Type B pancreatic cell (in vitro differentiated cells): ENCODE measurements around the gene CABLES1. TPM values are rescaled to one million over a fixed set of nuclear protein-coding genes. Genes with fewer than 3 reads are reported as not detected.
"Not testable (repeated sequence)": the region's sequence is repeated elsewhere in the genome, so short reads cannot be mapped to it uniquely, and the experiment has no call there.

Experiments
- DNase-seq: peaks from one replicate; pipeline ENCODE4 v3.0.0; 2021; ENCODE audit warnings: mixed read lengths; ENCODE audit not compliant: unreplicated experiment; ENCODE audit errors: extremely low spot score
- H3K27ac Mint-ChIP-seq: 2 replicates; pipeline ENCODE4 v1.8.0; 2021; ENCODE audit warnings: mild to moderate bottlenecking, mixed read lengths
- H3K27me3 Mint-ChIP-seq: 2 replicates; pipeline ENCODE4 v1.8.0; 2021; ENCODE audit warnings: mixed read lengths
- H3K36me3 Mint-ChIP-seq: 2 replicates; pipeline ENCODE4 v1.8.0; 2021; ENCODE audit warnings: mixed read lengths
- H3K4me1 Mint-ChIP-seq: one replicate; pipeline ENCODE4 v1.8.0; 2021; ENCODE audit warnings: mixed read lengths; ENCODE audit not compliant: unreplicated experiment
- H3K4me3 Mint-ChIP-seq: 2 replicates; pipeline ENCODE4 v1.8.0; 2021; ENCODE audit warnings: mild to moderate bottlenecking, mixed read lengths
- H3K9me3 Mint-ChIP-seq: 2 replicates; pipeline ENCODE4 v1.8.0; 2021; ENCODE audit warnings: mixed read lengths
- CTCF ChIP-seq: fragments of 200-600 bp; sonication (generic); conservative IDR thresholded peaks from 2 replicates; pipeline ENCODE4 v1.5.0; 2021; ENCODE audit warnings: antibody characterized with exemption, mild to moderate bottlenecking
- total RNA-seq: library from RNA; stranded (reverse); gene quantifications from 2 replicates; pipeline ENCODE4 v1.2.1, GENCODE V29; 2021; ENCODE audit warnings: low replicate concordance

The CABLES1 gene
- total RNA-seq, 1 donor from 2014 or later, result 11.4 TPM

DNA sequence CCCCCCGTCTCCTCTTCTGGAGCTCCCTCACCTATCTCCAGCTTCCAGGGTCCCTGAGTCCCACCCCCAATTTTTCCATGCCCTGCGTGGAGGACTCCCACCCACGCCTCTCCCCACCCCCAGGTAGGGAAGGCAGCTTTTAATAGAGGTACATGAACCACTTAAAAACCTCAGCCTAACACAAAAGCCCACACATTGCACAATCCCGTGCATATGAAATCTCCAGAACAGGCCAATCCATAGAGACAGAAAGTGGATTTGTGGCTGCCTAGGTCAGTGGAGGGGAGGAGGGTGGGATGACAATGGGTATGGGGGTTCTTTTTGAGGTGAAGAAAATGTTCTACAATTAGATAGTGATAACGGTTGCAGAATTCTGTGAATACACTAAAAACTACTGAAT, 145.6 kb downstream of the CABLES1 start:
- no peak for TF ChIP-seq CTCF
- Mint-ChIP-seq H3K27me3 (no peaks in the 10 kb centered on the region), H3K4me3 (no peak overlapping the region), H3K27ac (no peak overlapping the region), H3K36me3 (peaks cover 14% of the 10 kb centered on the region), H3K9me3 (peaks cover 15% of the 10 kb centered on the region), H3K4me1 (peaks cover 8% of the 10 kb centered on the region)
- DNase-seq, result no peak

GRCh38 chr18:23281626-23282436, 146.5 kb downstream of the CABLES1 start:
- TF ChIP-seq CTCF, result no peak
- DNase-seq, result no peak
- Mint-ChIP-seq H3K36me3 (peaks cover 14% of the 10 kb centered on the region), H3K27ac (no peak overlapping the region), H3K4me1 (peaks cover 8% of the 10 kb centered on the region), H3K4me3 (no peak overlapping the region), H3K27me3 (no peaks in the 10 kb centered on the region), H3K9me3 (peaks cover 12% of the 10 kb centered on the region)

DNA sequence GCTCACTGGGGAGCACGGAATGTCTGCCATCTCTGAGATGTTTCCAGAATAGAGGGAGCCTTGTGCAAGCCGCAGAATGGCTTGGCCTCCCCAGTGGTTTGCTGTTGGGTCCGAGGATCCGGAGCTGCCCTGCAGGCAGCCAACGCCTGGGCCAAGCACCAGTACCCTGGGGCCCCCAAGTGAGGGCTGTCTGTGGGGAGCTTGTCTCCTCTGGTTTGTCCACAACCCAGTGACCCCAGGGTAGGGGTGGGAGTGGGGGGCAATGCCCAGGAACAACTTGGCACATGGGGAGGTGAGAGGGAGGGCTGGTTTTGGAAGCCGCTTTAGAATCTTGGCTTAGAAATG, 147.1 kb downstream of the CABLES1 start:
- TF ChIP-seq CTCF, result no peak
- Mint-ChIP-seq H3K9me3 (peaks cover 6% of the 10 kb centered on the region), H3K27me3 (no peaks in the 10 kb centered on the region), H3K4me3 (no peak overlapping the region), H3K36me3 (peaks cover 12% of the 10 kb centered on the region), H3K4me1 (peaks cover 8% of the 10 kb centered on the region), H3K27ac (no peak overlapping the region)
- no peak for DNase-seq

GRCh38 chr18:23283916-23284430, 148.7 kb downstream of the CABLES1 start:
- no peak overlapping the region for H3K4me3 Mint-ChIP-seq
- H3K36me3 Mint-ChIP-seq, result peaks cover 4% of the 10 kb centered on the region
- TF ChIP-seq CTCF, result no peak
- H3K9me3 Mint-ChIP-seq, result no peaks in the 10 kb centered on the region
- H3K4me1 Mint-ChIP-seq, result peaks cover 8% of the 10 kb centered on the region
- no peak overlapping the region for H3K27ac Mint-ChIP-seq
- DNase-seq, result no peak
- H3K27me3 Mint-ChIP-seq, result no peaks in the 10 kb centered on the region

- peaks cover 4% of the 10 kb centered on the region for H3K36me3 Mint-ChIP-seq
- no peak overlapping the region for H3K4me3 Mint-ChIP-seq
- H3K9me3 Mint-ChIP-seq, result no peaks in the 10 kb centered on the region
- H3K27me3 Mint-ChIP-seq, result no peaks in the 10 kb centered on the region
- no peak overlapping the region for H3K27ac Mint-ChIP-seq
- H3K4me1 Mint-ChIP-seq, result peaks cover 8% of the 10 kb centered on the region
- no peak for DNase-seq
- no peak for TF ChIP-seq CTCF
Measured at GRCh38 chr18:23284629-23285028, 149.3 kb downstream of the CABLES1 start.

DNA sequence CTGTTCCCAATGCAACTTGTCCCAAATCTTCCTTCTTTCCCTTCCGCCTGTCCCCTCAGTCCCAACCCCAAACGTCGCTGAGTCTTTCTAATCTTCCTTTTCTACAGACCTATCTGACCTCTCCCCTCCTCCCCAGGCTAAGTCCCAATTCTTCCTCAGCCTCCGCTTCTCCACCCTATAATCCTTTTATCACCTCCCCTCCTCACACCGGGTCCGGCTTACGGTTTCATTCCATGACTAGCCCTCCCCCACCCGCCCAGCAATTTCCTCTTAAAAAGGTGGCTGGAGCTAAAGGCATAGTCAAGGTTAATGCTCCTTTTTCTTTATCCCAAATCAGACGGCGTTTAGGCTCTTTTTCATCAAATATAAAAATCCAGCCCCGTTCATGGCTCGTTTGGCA, 150.3 kb downstream of the CABLES1 start:
- not testable (repeated sequence) for H3K4me1 Mint-ChIP-seq, H3K4me3 Mint-ChIP-seq, H3K36me3 Mint-ChIP-seq, H3K9me3 Mint-ChIP-seq, H3K27ac Mint-ChIP-seq, H3K27me3 Mint-ChIP-seq, DNase-seq
